PC-9 (cell line): ENCODE results near the gene TAOK2. TPM values are rescaled to one million over a fixed set of nuclear protein-coding genes. Genes with fewer than 3 reads are reported as not detected.

Source experiments
- BruUV-seq: library from RNA; stranded (reverse); fragments of 400-500 nt; replicated peaks from 2 replicates; lab custom pipeline; 2021; lab: Mats Ljungman, UMichigan
- CTCF ChIA-PET: fragments of 300-600 bp; sonication (Branson Sonifier 250); formaldehyde crosslinking; loops from one replicate; lab custom pipeline; 2022; ENCODE audit warnings: antibody characterized with exemption; lab: Charles Lee
- POLR2A ChIA-PET: fragments of 300-600 bp; sonication (Branson Sonifier 250); formaldehyde crosslinking; loops from one replicate; lab custom pipeline; 2022; ENCODE audit warnings: antibody characterized with exemption; ENCODE audit not compliant: unreplicated experiment; lab: Charles Lee
- DNase-seq, 2 experiments: peaks; one replicate each; pipeline versions ENCODE4 v3.0.0 to v3.0.0-alpha.2; 2015 to 2022; ENCODE audit warnings: mixed read lengths in 1 of 2
- H2AFZ ChIP-seq: fragments of 200-600 bp; sonication (generic); 2 replicates; pipeline ENCODE4 v1.8.1; 2017; ENCODE audit warnings: antibody characterized with exemption
- H3F3A ChIP-seq: fragments of 200-600 bp; sonication (generic); 2 replicates; pipeline ENCODE4 v1.8.1; 2017; ENCODE audit warnings: antibody characterized with exemption, mild to moderate bottlenecking, low read depth; ENCODE audit not compliant: insufficient read depth
- H3K27ac ChIP-seq: fragments of 200-600 bp; sonication (generic); 2 replicates; pipeline ENCODE4 v1.6.1; 2016; ENCODE audit warnings: mixed run types
- H3K27me3 ChIP-seq: fragments of 200-600 bp; sonication (generic); 2 replicates; pipeline ENCODE4 v1.6.1; 2016; ENCODE audit warnings: low read depth, mixed run types; ENCODE audit not compliant: insufficient read depth
- H3K36me3 ChIP-seq: fragments of 200-600 bp; sonication (generic); 2 replicates; pipeline ENCODE4 v1.6.1; 2016; ENCODE audit warnings: low read depth, mixed run types
- H3K4me1 ChIP-seq: fragments of 200-600 bp; sonication (generic); replicated peaks from 2 replicates; pipeline ENCODE4 v1.6.1; 2016; ENCODE audit warnings: mixed run types; ENCODE audit not compliant: insufficient read depth
- H3K4me2 ChIP-seq: fragments of 200-600 bp; sonication (generic); 2 replicates; pipeline ENCODE4 v1.6.1; 2017; ENCODE audit warnings: mixed run types
- H3K4me3 ChIP-seq: fragments of 200-600 bp; sonication (generic); 2 replicates; pipeline ENCODE4 v1.6.1; 2016; ENCODE audit warnings: mixed run types
- H3K79me2 ChIP-seq: fragments of 200-600 bp; sonication (generic); 2 replicates; pipeline ENCODE4 v1.6.1; 2017; ENCODE audit warnings: low read depth, mixed run types
- H3K9me2 ChIP-seq: fragments of 200-600 bp; sonication (generic); 2 replicates; pipeline ENCODE4 v1.8.1; 2017; ENCODE audit warnings: mild to moderate bottlenecking; ENCODE audit not compliant: insufficient read depth
- H3K9me3 ChIP-seq: fragments of 200-600 bp; sonication (generic); 2 replicates; pipeline ENCODE4 v1.8.1; 2016; ENCODE audit warnings: low read depth; ENCODE audit not compliant: insufficient read depth
- H4K20me1 ChIP-seq: fragments of 200-600 bp; sonication (generic); 2 replicates; pipeline ENCODE4 v1.8.1; 2017; ENCODE audit not compliant: insufficient read depth
- CTCF ChIP-seq: fragments of 200-600 bp; sonication (generic); conservative IDR thresholded peaks from 2 replicates; pipeline ENCODE4 v1.6.1; 2017; ENCODE audit warnings: mixed run types, antibody characterized with exemption, mild to moderate bottlenecking, moderate library complexity
- EZH2 ChIP-seq: fragments of 200-600 bp; sonication (generic); IDR thresholded peaks from 2 replicates; pipeline ENCODE4 v1.8.0; 2017; ENCODE audit warnings: antibody characterized with exemption, low read depth
- intact Hi-C: fragments of 100-400 bp; cut with micrococcal nuclease; formaldehyde crosslinking; loops from one replicate; pipeline ENCODE4 v1.10.0; 2022; ENCODE audit not compliant: unreplicated experiment
- total RNA-seq: library from RNA; stranded (reverse); gene quantifications from 2 replicates; pipeline ENCODE4 v1.2.3, GENCODE V29; 2021

TAOK2 gene
- total RNA-seq, 1 experiment from 2014 or later = 82.9 TPM

GRCh38 chr16:29995911-29996765, 22.5 kb downstream of the TAOK2 start, which contains the start of gene INO80E:
INO80E (plus strand) TSS chr16:29996241; CDS start chr16:29996311, 70 bp downstream.
- H3K4me3 ChIP-seq = peak within 1 kb of the TSS; percentile 72
- peak within 1 kb of the TSS; percentile 74 for H3K27ac ChIP-seq
- H2AFZ ChIP-seq = peak within 1 kb of the TSS; percentile 99
- H3K9me3 ChIP-seq = no peaks in the 10 kb centered on the region
- no peaks in the 10 kb centered on the region for H3K36me3 ChIP-seq
- H3K4me1 ChIP-seq = peaks cover 25% of the 10 kb centered on the region
- intact Hi-C loops = loop anchor here (1.0 to 5.0 kb wide), 4 partner anchors 69 to 185 kb away; partner anchors contain the start of genes ASPHD1, CDIPT and KCTD13
- POLR2A ChIA-PET = interaction anchor here (0.6 to 0.7 kb wide), 2 partner anchors 20 to 23 kb away, joined by 3 to 5 read pairs; no protein-coding TSS in a partner anchor
- no peaks in the 10 kb centered on the region for H4K20me1 ChIP-seq
- H3K9me2 ChIP-seq = no peaks in the 10 kb centered on the region
- H3K79me2 ChIP-seq = peaks cover 11% of the 10 kb centered on the region
- peak; percentile 91 to 100 for DNase-seq
- CTCF ChIA-PET = no interaction called here
- H3K4me2 ChIP-seq = peak within 1 kb of the TSS; percentile 78
- TF ChIP-seq CTCF (no peak), EZH2 (no peak)
- peaks cover 36% of the 10 kb centered on the region for H3F3A ChIP-seq
- BruUV-seq = no TSS peak
- no peaks in the 10 kb centered on the region for H3K27me3 ChIP-seq

DNA sequence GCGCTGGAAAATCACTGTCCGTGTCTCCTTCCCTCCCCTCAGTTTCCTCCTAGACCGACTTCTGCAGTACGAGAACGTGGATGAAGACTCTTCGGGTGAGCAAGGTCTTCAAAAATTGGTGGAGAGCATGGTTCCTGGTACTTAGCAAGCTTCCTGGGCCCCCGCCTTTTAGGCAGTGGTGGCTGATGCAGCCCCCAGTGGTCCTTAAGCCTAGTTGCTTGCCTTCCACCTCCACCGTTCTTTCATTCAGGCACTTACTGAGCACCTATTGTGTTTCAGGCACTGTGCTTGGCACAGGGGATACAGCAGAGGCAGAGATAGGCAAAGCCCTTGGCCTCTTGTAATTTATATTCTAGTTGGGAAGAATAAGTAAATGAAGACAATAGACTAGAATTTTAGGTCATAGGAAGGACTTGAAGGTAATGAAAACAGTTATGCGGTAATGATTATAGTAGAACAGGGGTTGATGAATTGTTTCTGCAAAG, 23.1 kb downstream of the TAOK2 start:
- Histone ChIP-seq H3K4me2 (peak overlapping the region; percentile 78), H2AFZ (peak overlapping the region; percentile 99), H3K27ac (no peak overlapping the region), H3K9me2 (no peaks in the 10 kb centered on the region), H3K4me3 (peak overlapping the region; percentile 72), H3K9me3 (no peaks in the 10 kb centered on the region), H3F3A (peaks cover 35% of the 10 kb centered on the region), H3K36me3 (no peaks in the 10 kb centered on the region), H3K27me3 (no peaks in the 10 kb centered on the region), H3K4me1 (peaks cover 25% of the 10 kb centered on the region), H4K20me1 (no peaks in the 10 kb centered on the region), H3K79me2 (peaks cover 11% of the 10 kb centered on the region)
- POLR2A ChIA-PET = no interaction called here
- TF ChIP-seq CTCF (no peak), EZH2 (no peak)
- no peak for DNase-seq
- CTCF ChIA-PET = no interaction called here
- BruUV-seq = no TSS peak
- intact Hi-C loops = loop anchor here (1.0 to 5.0 kb wide), 3 partner anchors 70 to 134 kb away; partner anchors contain the start of genes ASPHD1, CDIPT and KCTD13

DNA sequence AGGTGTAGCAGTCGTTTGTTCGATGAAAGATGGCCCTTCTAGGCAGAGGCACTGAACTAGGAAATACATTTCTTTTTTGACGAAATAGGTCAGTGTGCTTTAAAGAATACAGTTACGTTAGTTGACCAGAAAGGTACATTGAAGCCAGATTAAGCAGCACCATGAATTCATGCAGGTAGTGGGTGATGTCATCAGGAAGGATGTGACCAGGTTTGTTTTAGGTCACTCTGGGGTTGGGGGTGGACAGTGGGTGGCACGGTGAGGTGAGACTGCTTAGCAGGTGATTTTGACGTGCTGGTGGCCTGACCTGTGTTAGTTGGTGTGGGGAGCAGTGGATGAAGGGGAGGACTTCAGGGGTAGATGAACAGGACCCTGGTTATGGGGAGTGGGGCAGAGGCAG, 25.9 kb downstream of the TAOK2 start:
- no TSS peak for BruUV-seq
- no peak overlapping the region for H3K4me3 ChIP-seq
- H3K4me1 ChIP-seq = peaks cover 11% of the 10 kb centered on the region
- CTCF ChIA-PET = interaction anchor here (0.7 kb wide), 1 partner anchor 74 kb away, joined by 14 read pairs; no protein-coding TSS in a partner anchor
- no peaks in the 10 kb centered on the region for H3K9me3 ChIP-seq
- H3K36me3 ChIP-seq = no peaks in the 10 kb centered on the region
- intact Hi-C loops = loop anchor here (5.0 kb wide), 1 partner anchor 72 kb away; the partner anchor contains the start of gene KCTD13
- H3K79me2 ChIP-seq = peaks cover 11% of the 10 kb centered on the region
- no peaks in the 10 kb centered on the region for H4K20me1 ChIP-seq
- TF ChIP-seq CTCF (no peak), EZH2 (no peak)
- H3F3A ChIP-seq = peaks cover 14% of the 10 kb centered on the region; the same call in 1 of the 2 replicates
- no peaks in the 10 kb centered on the region for H3K27me3 ChIP-seq
- no peak overlapping the region for H3K27ac ChIP-seq
- no peak for DNase-seq
- no peak overlapping the region for H2AFZ ChIP-seq
- POLR2A ChIA-PET = no interaction called here
- H3K4me2 ChIP-seq = no peak overlapping the region
- no peaks in the 10 kb centered on the region for H3K9me2 ChIP-seq
